B cell (primary cell): ENCODE data around the gene ATN1.

Source experiments
- EZH2 ChIP-seq: IDR thresholded peaks from 2 replicates; pipeline ENCODE4 v1.6.1; 2012; ENCODE audit warnings: borderline replicate concordance, low read depth, mild to moderate bottlenecking, moderate library complexity, low read length; ENCODE audit not compliant: insufficient read depth, poor library complexity, severe bottlenecking
- TF ChIP-seq, protein P1 (sequence below): fragments of 200-600 bp; IDR thresholded peaks from one replicate; pipeline ENCODE4 v1.8.0; 2022; ENCODE audit warnings: antibody characterized with exemption, mild to moderate bottlenecking

DNA sequence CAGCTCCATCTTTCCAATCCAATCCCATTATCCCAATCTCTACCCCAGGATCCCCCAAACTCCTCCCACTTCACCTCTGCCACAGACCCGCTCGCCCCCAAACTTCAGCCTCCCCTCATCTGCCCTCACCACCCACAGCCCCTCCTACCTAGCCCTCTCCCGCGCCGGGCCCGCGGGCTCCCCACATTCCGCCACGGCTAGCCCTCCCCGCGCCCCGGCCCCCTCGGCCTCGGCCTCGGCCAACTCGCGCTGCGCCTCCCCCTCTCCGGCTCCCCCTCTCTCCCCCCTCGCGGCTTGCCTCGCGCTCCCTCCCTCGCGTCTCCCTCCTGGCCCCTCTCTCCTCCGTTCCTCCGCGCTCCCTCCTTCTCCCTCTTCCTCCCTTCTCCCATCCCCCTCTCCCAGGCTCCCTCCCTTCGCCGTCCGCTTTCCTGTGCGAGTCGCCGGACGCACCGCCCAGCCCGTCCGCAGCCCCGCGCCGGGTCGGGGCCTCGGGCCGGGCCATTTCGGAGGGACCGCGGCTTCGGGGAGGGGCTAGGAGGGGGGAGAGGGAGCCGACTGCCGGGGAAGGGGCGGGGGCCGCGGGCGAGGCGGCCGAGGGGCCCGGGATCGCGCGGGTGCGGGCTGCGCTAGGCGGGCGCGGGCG, at the start of gene ATN1:
- TF ChIP-seq, protein P1, sequence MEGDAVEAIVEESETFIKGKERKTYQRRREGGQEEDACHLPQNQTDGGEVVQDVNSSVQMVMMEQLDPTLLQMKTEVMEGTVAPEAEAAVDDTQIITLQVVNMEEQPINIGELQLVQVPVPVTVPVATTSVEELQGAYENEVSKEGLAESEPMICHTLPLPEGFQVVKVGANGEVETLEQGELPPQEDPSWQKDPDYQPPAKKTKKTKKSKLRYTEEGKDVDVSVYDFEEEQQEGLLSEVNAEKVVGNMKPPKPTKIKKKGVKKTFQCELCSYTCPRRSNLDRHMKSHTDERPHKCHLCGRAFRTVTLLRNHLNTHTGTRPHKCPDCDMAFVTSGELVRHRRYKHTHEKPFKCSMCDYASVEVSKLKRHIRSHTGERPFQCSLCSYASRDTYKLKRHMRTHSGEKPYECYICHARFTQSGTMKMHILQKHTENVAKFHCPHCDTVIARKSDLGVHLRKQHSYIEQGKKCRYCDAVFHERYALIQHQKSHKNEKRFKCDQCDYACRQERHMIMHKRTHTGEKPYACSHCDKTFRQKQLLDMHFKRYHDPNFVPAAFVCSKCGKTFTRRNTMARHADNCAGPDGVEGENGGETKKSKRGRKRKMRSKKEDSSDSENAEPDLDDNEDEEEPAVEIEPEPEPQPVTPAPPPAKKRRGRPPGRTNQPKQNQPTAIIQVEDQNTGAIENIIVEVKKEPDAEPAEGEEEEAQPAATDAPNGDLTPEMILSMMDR = no peak
- no peak for TF ChIP-seq EZH2
